ENCODE results near the gene ASB18.

Gene ASB18

DNA sequence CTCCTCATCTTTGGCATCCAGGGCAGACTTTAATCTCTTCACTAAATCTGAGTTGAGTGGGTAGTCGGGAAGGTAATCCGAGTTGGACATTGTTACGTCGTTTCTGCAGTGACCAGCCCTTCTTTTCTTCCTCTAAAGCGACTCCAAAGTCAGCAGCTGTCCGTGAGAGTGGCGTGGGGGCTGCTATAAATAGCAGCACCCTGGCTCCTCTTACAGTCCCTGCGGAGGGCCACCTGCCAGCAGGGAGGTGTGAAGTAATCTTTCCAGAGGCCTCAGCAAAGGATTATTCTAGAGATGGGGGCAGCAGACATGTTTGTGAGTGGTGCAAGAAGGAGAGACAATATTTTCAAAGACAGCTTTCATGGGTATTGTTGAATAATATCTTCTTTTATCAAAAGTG, at the start of gene ASB18:
Gene ASB18 (minus strand): TSS at position 151 of the 400 bp plus-strand sequence. CDS start 61 bp downstream, at position 90.
- Histone ChIP-seq H3K36me3 (ENCODE audit: control insufficient read depth in 2 of 2, insufficient read depth in 2 of 2, low read length in 2 of 2) (no peaks in the 10 kb centered on the region), H3K4me1 (ENCODE audit: control insufficient read depth, insufficient read depth, low read length) (no peaks in the 10 kb centered on the region), H3K4me3 (ENCODE audit: low read length in 2 of 2) (no peak within 1 kb of the TSS), H3K9me3 (ENCODE audit: control insufficient read depth in 2 of 2, low read length in 2 of 2) (no peaks in the 10 kb centered on the region), H3K9ac (ENCODE audit: low read length in 2 of 2) (no peak within 1 kb of the TSS), H3K27ac (ENCODE audit: low read length) (no peak within 1 kb of the TSS), H3K27me3 (ENCODE audit: control insufficient read depth in 1 of 2, insufficient read depth in 2 of 2, low read length in 2 of 2) (peaks cover 7 to 19% of the 10 kb centered on the region in 2 donors)

DNA sequence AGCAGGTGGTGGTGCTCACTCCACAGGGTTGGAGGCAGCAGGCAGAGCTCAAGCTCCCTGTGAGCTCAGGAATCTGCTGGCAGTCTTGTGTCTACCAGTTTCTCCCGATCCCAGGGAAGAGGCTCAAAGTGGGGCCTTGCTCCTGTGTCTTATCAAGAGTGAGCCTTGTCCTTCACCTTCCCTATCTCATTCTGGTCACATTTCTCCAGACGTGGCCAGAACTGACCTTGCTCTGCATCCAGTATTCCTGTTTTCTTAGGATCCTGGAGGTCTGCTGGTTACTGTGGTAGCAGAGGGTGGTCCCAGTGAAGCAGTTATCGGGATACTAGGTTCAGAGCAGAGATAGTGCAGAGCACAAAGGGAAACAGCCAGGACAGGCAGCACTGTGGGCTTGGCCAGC, 47.1 kb upstream of the ASB18 start:
- Histone ChIP-seq H3K4me3 (ENCODE audit: low read length in 2 of 2) (no peak overlapping the region), H3K9ac (ENCODE audit: low read length in 2 of 2) (no peak overlapping the region), H3K36me3 (ENCODE audit: control insufficient read depth in 2 of 2, insufficient read depth in 2 of 2, low read length in 2 of 2) (no peaks in the 10 kb centered on the region), H3K9me3 (ENCODE audit: control insufficient read depth in 2 of 2, low read length in 2 of 2) (peaks cover 3 to 11% of the 10 kb centered on the region in 2 donors), H3K27me3 (ENCODE audit: control insufficient read depth in 1 of 2, insufficient read depth in 2 of 2, low read length in 2 of 2) (peaks cover 3 to 6% of the 10 kb centered on the region in 2 donors), H3K4me1 (ENCODE audit: control insufficient read depth, insufficient read depth, low read length) (no peaks in the 10 kb centered on the region), H3K27ac (ENCODE audit: low read length) (no peak overlapping the region)

DNA sequence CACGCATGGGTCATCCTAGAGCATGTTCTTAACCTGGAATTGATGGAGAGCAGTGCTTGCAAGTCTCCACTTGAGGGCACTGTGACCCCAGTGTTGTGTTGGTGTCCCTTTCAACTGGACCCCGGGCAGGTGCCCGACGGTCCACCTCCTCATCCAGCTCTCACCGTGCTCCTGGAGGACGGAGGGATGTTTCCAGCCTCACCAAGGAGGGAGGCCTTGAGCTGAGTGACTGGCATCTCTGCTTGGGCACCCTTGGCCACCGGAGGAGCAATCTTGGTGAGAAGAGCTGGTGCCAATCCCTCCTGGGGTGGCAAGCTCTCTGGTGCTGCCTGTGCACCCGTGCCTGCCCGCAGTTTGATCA, 45.4 kb upstream of the ASB18 start:
- Histone ChIP-seq H3K36me3 (ENCODE audit: control insufficient read depth in 2 of 2, insufficient read depth in 2 of 2, low read length in 2 of 2) (no peaks in the 10 kb centered on the region), H3K27ac (ENCODE audit: low read length) (no peak overlapping the region), H3K27me3 (ENCODE audit: control insufficient read depth in 1 of 2, insufficient read depth in 2 of 2, low read length in 2 of 2) (peaks cover 3 to 6% of the 10 kb centered on the region in 2 donors)

DNA sequence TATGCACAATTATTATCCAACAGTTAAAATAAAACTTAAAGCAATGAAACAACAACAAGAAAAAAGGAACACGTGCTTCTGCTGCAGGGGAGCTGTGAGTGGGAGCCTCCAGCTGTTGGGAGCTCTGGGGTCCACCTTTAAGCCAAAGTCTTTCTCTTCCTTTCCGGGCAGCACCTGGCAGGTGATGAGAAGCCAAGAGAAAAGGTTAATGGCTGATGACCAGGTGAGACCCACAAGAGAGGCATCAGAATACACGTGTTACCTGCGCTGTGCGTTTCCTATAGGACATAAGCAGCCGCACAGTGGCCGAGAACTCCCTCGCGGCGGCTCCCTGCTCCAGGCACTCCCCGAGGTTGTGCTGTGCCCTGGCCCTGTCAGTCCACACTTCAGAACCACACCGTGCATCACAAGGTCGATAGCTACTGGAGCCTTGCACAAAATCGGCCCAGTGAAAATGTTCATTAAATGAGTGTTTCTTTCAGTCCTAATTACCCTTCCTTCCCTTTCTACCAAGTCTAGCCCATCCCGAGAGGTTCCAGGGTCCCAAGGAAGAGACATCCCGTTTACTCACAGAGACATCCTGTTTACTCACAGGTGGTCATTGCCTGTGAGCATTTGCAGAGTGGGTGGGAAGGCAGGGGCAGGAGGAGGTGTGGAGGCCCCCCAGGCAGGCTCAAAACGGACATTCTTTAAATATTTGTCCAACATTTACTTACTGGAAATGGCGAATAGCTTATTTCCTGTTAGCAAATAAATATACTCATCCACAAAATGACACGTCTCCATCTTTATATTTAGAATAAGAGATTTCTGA, 44.9 kb upstream of the ASB18 start:
- Histone ChIP-seq H3K27ac (ENCODE audit: low read length) (no peak overlapping the region), H3K9ac (ENCODE audit: low read length in 2 of 2) (no peak overlapping the region)

More for the DNA sequence above, 45.4 kb upstream of the ASB18 start:
- no peak overlapping the region for H3K9ac ChIP-seq (ENCODE audit: low read length in 2 of 2)
- no peak overlapping the region for H3K4me3 ChIP-seq (ENCODE audit: low read length in 2 of 2)
- H3K4me1 ChIP-seq (ENCODE audit: control insufficient read depth, insufficient read depth, low read length) = no peaks in the 10 kb centered on the region
- H3K9me3 ChIP-seq (ENCODE audit: control insufficient read depth in 2 of 2, low read length in 2 of 2) = peaks cover 3 to 11% of the 10 kb centered on the region in 2 donors

DNA sequence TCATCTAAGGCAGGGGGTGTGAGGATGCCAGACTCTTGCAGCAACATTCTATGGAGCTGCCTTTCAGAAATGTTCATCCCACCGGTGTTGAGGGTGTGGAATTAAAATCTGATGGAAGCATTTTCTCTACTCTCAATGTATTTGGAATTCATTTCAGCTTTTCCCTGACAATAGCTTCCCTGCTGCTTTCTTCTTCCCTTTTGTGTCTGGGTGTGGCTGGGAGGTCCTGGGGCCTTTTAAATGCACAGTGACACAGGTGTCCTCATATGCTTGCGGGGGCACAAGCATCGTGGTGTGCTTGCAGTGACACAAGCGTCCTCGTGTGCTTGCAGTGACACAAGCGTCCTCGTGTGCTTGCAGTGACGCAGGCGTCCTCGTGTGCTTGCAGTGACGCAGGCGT, 43.4 kb upstream of the ASB18 start:
- H3K36me3 ChIP-seq (ENCODE audit: control insufficient read depth in 2 of 2, insufficient read depth in 2 of 2, low read length in 2 of 2) = no peaks in the 10 kb centered on the region
- H3K9me3 ChIP-seq (ENCODE audit: control insufficient read depth in 2 of 2, low read length in 2 of 2) = peaks cover 0 to 8% of the 10 kb centered on the region in 2 donors
- H3K9ac ChIP-seq (ENCODE audit: low read length in 2 of 2) = no peak overlapping the region
- H3K4me3 ChIP-seq (ENCODE audit: low read length in 2 of 2) = no peak overlapping the region
- no peak overlapping the region for H3K27ac ChIP-seq (ENCODE audit: low read length)
- no peaks in the 10 kb centered on the region for H3K4me1 ChIP-seq (ENCODE audit: control insufficient read depth, insufficient read depth, low read length)
- peaks cover 3 to 6% of the 10 kb centered on the region in 2 donors for H3K27me3 ChIP-seq (ENCODE audit: control insufficient read depth in 1 of 2, insufficient read depth in 2 of 2, low read length in 2 of 2)

More for the DNA sequence above, 44.9 kb upstream of the ASB18 start:
- H3K4me1 ChIP-seq (ENCODE audit: control insufficient read depth, insufficient read depth, low read length) = no peaks in the 10 kb centered on the region
- H3K36me3 ChIP-seq (ENCODE audit: control insufficient read depth in 2 of 2, insufficient read depth in 2 of 2, low read length in 2 of 2) = no peaks in the 10 kb centered on the region
- peaks cover 3 to 6% of the 10 kb centered on the region in 2 donors for H3K27me3 ChIP-seq (ENCODE audit: control insufficient read depth in 1 of 2, insufficient read depth in 2 of 2, low read length in 2 of 2)
- H3K4me3 ChIP-seq (ENCODE audit: low read length in 2 of 2) = no peak overlapping the region
- H3K9me3 ChIP-seq (ENCODE audit: control insufficient read depth in 2 of 2, low read length in 2 of 2) = peaks cover 3 to 11% of the 10 kb centered on the region in 2 donors

- no peak overlapping the region for H3K9ac ChIP-seq (ENCODE audit: low read length in 2 of 2)
- H3K4me3 ChIP-seq (ENCODE audit: low read length in 2 of 2) = no peak overlapping the region
- H3K27me3 ChIP-seq (ENCODE audit: control insufficient read depth in 1 of 2, insufficient read depth in 2 of 2, low read length in 2 of 2) = peaks cover 3 to 6% of the 10 kb centered on the region in 2 donors
- H3K4me1 ChIP-seq (ENCODE audit: control insufficient read depth, insufficient read depth, low read length) = no peaks in the 10 kb centered on the region
- peaks cover 0 to 8% of the 10 kb centered on the region in 2 donors for H3K9me3 ChIP-seq (ENCODE audit: control insufficient read depth in 2 of 2, low read length in 2 of 2)
- H3K27ac ChIP-seq (ENCODE audit: low read length) = no peak overlapping the region
- H3K36me3 ChIP-seq (ENCODE audit: control insufficient read depth in 2 of 2, insufficient read depth in 2 of 2, low read length in 2 of 2) = no peaks in the 10 kb centered on the region
Measured at GRCh38 chr2:236306825-236307540, 42.8 kb upstream of the ASB18 start.

- H3K27me3 ChIP-seq (ENCODE audit: control insufficient read depth in 1 of 2, insufficient read depth in 2 of 2, low read length in 2 of 2) = peaks cover 3 to 6% of the 10 kb centered on the region in 2 donors
- no peak overlapping the region for H3K4me3 ChIP-seq (ENCODE audit: low read length in 2 of 2)
- no peak overlapping the region for H3K9ac ChIP-seq (ENCODE audit: low read length in 2 of 2)
- no peaks in the 10 kb centered on the region for H3K36me3 ChIP-seq (ENCODE audit: control insufficient read depth in 2 of 2, insufficient read depth in 2 of 2, low read length in 2 of 2)
- no peaks in the 10 kb centered on the region for H3K4me1 ChIP-seq (ENCODE audit: control insufficient read depth, insufficient read depth, low read length)
- H3K27ac ChIP-seq (ENCODE audit: low read length) = no peak overlapping the region
- H3K9me3 ChIP-seq (ENCODE audit: control insufficient read depth in 2 of 2, low read length in 2 of 2) = peaks cover 0 to 2% of the 10 kb centered on the region in 2 donors
Measured at GRCh38 chr2:236305964-236306605, 41.9 kb upstream of the ASB18 start.

GRCh38 chr2:236305531-236305930, 41.3 kb upstream of the ASB18 start:
- Histone ChIP-seq H3K4me1 (ENCODE audit: control insufficient read depth, insufficient read depth, low read length) (no peaks in the 10 kb centered on the region), H3K9ac (ENCODE audit: low read length in 2 of 2) (no peak overlapping the region)

GRCh38 chr2:236303935-236304334, 39.7 kb upstream of the ASB18 start:
- H3K36me3 ChIP-seq (ENCODE audit: control insufficient read depth in 2 of 2, insufficient read depth in 2 of 2, low read length in 2 of 2) = no peaks in the 10 kb centered on the region
- H3K4me3 ChIP-seq (ENCODE audit: low read length in 2 of 2) = no peak overlapping the region
- H3K27ac ChIP-seq (ENCODE audit: low read length) = no peak overlapping the region
- no peaks in the 10 kb centered on the region for H3K4me1 ChIP-seq (ENCODE audit: control insufficient read depth, insufficient read depth, low read length)
- no peak overlapping the region for H3K9ac ChIP-seq (ENCODE audit: low read length in 2 of 2)
- H3K9me3 ChIP-seq (ENCODE audit: control insufficient read depth in 2 of 2, low read length in 2 of 2) = no peaks in the 10 kb centered on the region
- no peaks in the 10 kb centered on the region for H3K27me3 ChIP-seq (ENCODE audit: control insufficient read depth in 1 of 2, insufficient read depth in 2 of 2, low read length in 2 of 2)

More at GRCh38 chr2:236305531-236305930, 41.3 kb upstream of the ASB18 start:
- no peaks in the 10 kb centered on the region for H3K36me3 ChIP-seq (ENCODE audit: control insufficient read depth in 2 of 2, insufficient read depth in 2 of 2, low read length in 2 of 2)
- no peaks in the 10 kb centered on the region for H3K9me3 ChIP-seq (ENCODE audit: control insufficient read depth in 2 of 2, low read length in 2 of 2)
- H3K27ac ChIP-seq (ENCODE audit: low read length) = no peak overlapping the region
- peaks cover 3 to 6% of the 10 kb centered on the region in 2 donors for H3K27me3 ChIP-seq (ENCODE audit: control insufficient read depth in 1 of 2, insufficient read depth in 2 of 2, low read length in 2 of 2)
- H3K4me3 ChIP-seq (ENCODE audit: low read length in 2 of 2) = no peak overlapping the region

DNA sequence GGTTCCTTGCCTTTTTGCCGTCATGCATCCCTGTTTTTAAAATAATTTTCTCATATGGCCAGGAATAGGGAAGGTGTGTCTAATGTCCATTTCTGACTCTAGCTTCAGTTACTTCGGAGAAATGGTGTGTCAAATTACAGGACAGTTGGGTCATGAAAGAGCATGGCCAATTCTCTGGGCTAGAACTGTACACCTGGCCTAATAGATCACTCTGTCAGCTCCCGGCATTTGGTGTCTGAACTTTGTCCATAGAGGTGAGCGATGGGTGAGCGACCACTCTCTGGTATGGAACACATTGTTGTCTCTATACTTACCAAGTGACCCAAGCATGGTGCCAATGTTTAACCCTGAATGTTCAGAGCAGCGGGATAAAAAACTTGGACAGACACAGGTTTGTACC, 38.3 kb upstream of the ASB18 start:
- H3K36me3 ChIP-seq (ENCODE audit: control insufficient read depth in 2 of 2, insufficient read depth in 2 of 2, low read length in 2 of 2) = no peaks in the 10 kb centered on the region
- no peak overlapping the region for H3K27ac ChIP-seq (ENCODE audit: low read length)
- H3K9me3 ChIP-seq (ENCODE audit: control insufficient read depth in 2 of 2, low read length in 2 of 2) = peaks cover 0 to 3% of the 10 kb centered on the region in 2 donors
- no peaks in the 10 kb centered on the region for H3K27me3 ChIP-seq (ENCODE audit: control insufficient read depth in 1 of 2, insufficient read depth in 2 of 2, low read length in 2 of 2)
- no peaks in the 10 kb centered on the region for H3K4me1 ChIP-seq (ENCODE audit: control insufficient read depth, insufficient read depth, low read length)
- no peak overlapping the region for H3K4me3 ChIP-seq (ENCODE audit: low read length in 2 of 2)
- H3K9ac ChIP-seq (ENCODE audit: low read length in 2 of 2) = no peak overlapping the region

All from stomach smooth muscle (tissue), 2 donors.